ENCODE measurements around the gene AEBP2.
"Not testable (repeated sequence)": the region's sequence is repeated elsewhere in the genome, so short reads cannot be mapped to it uniquely, and the experiment has no call there.

The AEBP2 gene

GRCh38 chr12:19548834-19549233 lies 109.5 kb downstream of the AEBP2 start:
- Histone ChIP-seq H3K27me3 (ENCODE audit: insufficient read depth, low read length) (no peaks in the 10 kb centered on the region), H3K9me2 (ENCODE audit: low read depth, low read length) (no peaks in the 10 kb centered on the region), H3K79me2 (ENCODE audit: insufficient read depth, low read length) (no peaks in the 10 kb centered on the region), H2AFZ (ENCODE audit: low read length) (no peak overlapping the region), H3K27ac (ENCODE audit: low read depth, low read length, poor library complexity, severe bottlenecking) (no peak overlapping the region), H4K20me1 (ENCODE audit: insufficient read depth, low read length) (no peaks in the 10 kb centered on the region), H3K4me2 (ENCODE audit: low read length) (no peak overlapping the region), H3K36me3 (ENCODE audit: insufficient read depth, low read length) (no peaks in the 10 kb centered on the region), H3K9ac (ENCODE audit: low read length) (no peak overlapping the region), H3K4me3 (ENCODE audit: low read depth, low read length, poor library complexity, severe bottlenecking) (no peak overlapping the region), H3K4me1 (ENCODE audit: insufficient read depth, low read length, severe bottlenecking) (peaks cover 3% of the 10 kb centered on the region), H3K9me3 (ENCODE audit: low read length) (no peaks in the 10 kb centered on the region), H3F3A (ENCODE audit: insufficient read depth, low read length) (no peaks in the 10 kb centered on the region)
- TF ChIP-seq EZH2 (IDR thresholded peaks at IDR 0.05; ENCODE audit: borderline replicate concordance, low read length): no peak
- TF ChIP-seq, protein P1, sequence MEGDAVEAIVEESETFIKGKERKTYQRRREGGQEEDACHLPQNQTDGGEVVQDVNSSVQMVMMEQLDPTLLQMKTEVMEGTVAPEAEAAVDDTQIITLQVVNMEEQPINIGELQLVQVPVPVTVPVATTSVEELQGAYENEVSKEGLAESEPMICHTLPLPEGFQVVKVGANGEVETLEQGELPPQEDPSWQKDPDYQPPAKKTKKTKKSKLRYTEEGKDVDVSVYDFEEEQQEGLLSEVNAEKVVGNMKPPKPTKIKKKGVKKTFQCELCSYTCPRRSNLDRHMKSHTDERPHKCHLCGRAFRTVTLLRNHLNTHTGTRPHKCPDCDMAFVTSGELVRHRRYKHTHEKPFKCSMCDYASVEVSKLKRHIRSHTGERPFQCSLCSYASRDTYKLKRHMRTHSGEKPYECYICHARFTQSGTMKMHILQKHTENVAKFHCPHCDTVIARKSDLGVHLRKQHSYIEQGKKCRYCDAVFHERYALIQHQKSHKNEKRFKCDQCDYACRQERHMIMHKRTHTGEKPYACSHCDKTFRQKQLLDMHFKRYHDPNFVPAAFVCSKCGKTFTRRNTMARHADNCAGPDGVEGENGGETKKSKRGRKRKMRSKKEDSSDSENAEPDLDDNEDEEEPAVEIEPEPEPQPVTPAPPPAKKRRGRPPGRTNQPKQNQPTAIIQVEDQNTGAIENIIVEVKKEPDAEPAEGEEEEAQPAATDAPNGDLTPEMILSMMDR (IDR thresholded peaks at IDR 0.05; ENCODE audit: low read length): no peak

DNA sequence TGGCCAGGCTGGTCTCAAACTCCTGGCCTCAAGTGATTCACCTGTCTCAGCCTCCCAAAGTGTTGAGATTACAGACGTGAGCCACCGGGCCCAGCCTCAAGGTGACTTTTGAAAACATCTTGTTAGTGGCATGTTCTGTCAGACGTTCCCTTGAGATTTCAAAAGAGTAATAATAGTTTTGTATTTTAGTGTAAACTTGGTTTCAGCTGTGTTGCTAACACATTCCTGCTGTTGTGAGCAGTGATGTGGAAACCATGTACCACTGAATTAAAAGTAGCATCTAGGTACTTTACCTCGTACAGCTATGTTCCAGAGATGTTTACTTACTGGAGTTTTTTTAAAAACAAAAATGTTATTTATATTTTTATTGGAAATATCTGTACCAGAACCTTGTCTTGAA lies 111.3 kb downstream of the AEBP2 start:
- no peak overlapping the region for H3K4me3 ChIP-seq (ENCODE audit: low read depth, low read length, poor library complexity, severe bottlenecking)
- TF ChIP-seq, protein P1 (IDR thresholded peaks at IDR 0.05; ENCODE audit: low read length): no peak
- no peak for TF ChIP-seq EZH2 (IDR thresholded peaks at IDR 0.05; ENCODE audit: borderline replicate concordance, low read length)
- no peak overlapping the region for H3K27ac ChIP-seq (ENCODE audit: low read depth, low read length, poor library complexity, severe bottlenecking)
- no peaks in the 10 kb centered on the region for H3K27me3 ChIP-seq (ENCODE audit: insufficient read depth, low read length)
- H4K20me1 ChIP-seq (ENCODE audit: insufficient read depth, low read length): no peaks in the 10 kb centered on the region
- no peaks in the 10 kb centered on the region for H3K79me2 ChIP-seq (ENCODE audit: insufficient read depth, low read length)
- peaks cover 3% of the 10 kb centered on the region for H3K4me1 ChIP-seq (ENCODE audit: insufficient read depth, low read length, severe bottlenecking)
- H3K9ac ChIP-seq (ENCODE audit: low read length): no peak overlapping the region
- H3K36me3 ChIP-seq (ENCODE audit: insufficient read depth, low read length): no peaks in the 10 kb centered on the region
- H3K4me2 ChIP-seq (ENCODE audit: low read length): no peak overlapping the region
- H3K9me2 ChIP-seq (ENCODE audit: low read depth, low read length): no peaks in the 10 kb centered on the region
- H2AFZ ChIP-seq (ENCODE audit: low read length): no peak overlapping the region
- H3F3A ChIP-seq (ENCODE audit: insufficient read depth, low read length): no peaks in the 10 kb centered on the region
- H3K9me3 ChIP-seq (ENCODE audit: low read length): no peaks in the 10 kb centered on the region

DNA sequence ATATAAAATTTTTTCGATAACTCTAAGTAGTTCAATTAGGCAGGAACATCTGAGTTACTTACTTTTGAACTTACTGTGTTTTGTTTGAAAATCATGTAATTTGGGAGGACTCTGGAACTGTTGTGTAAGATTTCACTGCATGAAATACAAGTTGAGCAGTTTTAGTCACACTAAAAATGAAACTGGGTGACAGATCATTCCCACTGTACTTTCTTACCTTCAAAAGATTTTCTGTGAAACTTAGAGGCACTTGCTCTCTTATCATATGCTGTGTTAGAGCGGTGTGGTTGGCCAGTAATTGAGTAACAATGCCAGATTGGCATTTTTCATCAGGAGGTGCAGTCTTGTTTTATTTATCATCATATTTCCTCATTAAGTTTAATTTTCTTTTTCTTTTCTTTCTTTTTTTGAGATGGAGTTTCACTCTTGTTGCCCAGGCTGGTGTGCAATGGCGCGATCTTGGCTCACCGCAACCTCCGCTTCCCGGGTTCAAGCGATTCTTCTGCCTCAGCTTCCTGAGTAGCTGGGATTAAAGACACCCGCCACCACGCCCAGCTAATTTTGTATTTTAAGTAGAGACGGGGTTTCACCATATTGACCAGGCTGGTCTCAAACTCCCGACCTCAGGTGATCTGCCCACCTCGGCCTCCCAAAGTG lies 113.3 kb downstream of the AEBP2 start:
- not testable (repeated sequence) for H3K9ac ChIP-seq (ENCODE audit: low read length); H3K9me2 ChIP-seq (ENCODE audit: low read depth, low read length); H3K4me3 ChIP-seq (ENCODE audit: low read depth, low read length, poor library complexity, severe bottlenecking); H3K4me1 ChIP-seq (ENCODE audit: insufficient read depth, low read length, severe bottlenecking); H2AFZ ChIP-seq (ENCODE audit: low read length); H4K20me1 ChIP-seq (ENCODE audit: insufficient read depth, low read length); H3K36me3 ChIP-seq (ENCODE audit: insufficient read depth, low read length); H3K27ac ChIP-seq (ENCODE audit: low read depth, low read length, poor library complexity, severe bottlenecking); H3K4me2 ChIP-seq (ENCODE audit: low read length); H3K79me2 ChIP-seq (ENCODE audit: insufficient read depth, low read length); H3F3A ChIP-seq (ENCODE audit: insufficient read depth, low read length); H3K9me3 ChIP-seq (ENCODE audit: low read length); H3K27me3 ChIP-seq (ENCODE audit: insufficient read depth, low read length)

- Histone ChIP-seq H3K27me3 (ENCODE audit: insufficient read depth, low read length) (no peaks in the 10 kb centered on the region), H3K79me2 (ENCODE audit: insufficient read depth, low read length) (no peaks in the 10 kb centered on the region), H3F3A (ENCODE audit: insufficient read depth, low read length) (no peaks in the 10 kb centered on the region), H3K9ac (ENCODE audit: low read length) (no peak overlapping the region), H3K4me2 (ENCODE audit: low read length) (no peak overlapping the region), H2AFZ (ENCODE audit: low read length) (no peak overlapping the region), H3K9me3 (ENCODE audit: low read length) (no peaks in the 10 kb centered on the region), H3K36me3 (ENCODE audit: insufficient read depth, low read length) (no peaks in the 10 kb centered on the region), H4K20me1 (ENCODE audit: insufficient read depth, low read length) (no peaks in the 10 kb centered on the region), H3K27ac (ENCODE audit: low read depth, low read length, poor library complexity, severe bottlenecking) (no peak overlapping the region), H3K4me3 (ENCODE audit: low read depth, low read length, poor library complexity, severe bottlenecking) (no peak overlapping the region), H3K9me2 (ENCODE audit: low read depth, low read length) (no peaks in the 10 kb centered on the region), H3K4me1 (ENCODE audit: insufficient read depth, low read length, severe bottlenecking) (peaks cover 3% of the 10 kb centered on the region)
- no peak for TF ChIP-seq EZH2 (IDR thresholded peaks at IDR 0.05; ENCODE audit: borderline replicate concordance, low read length)
- TF ChIP-seq, protein P1 (IDR thresholded peaks at IDR 0.05; ENCODE audit: low read length): no peak
These were observed 113.9 kb downstream of the AEBP2 start for GRCh38 chr12:19553175-19553574.
